H9 (cell line): ENCODE results near the gene PIK3C3. TPM values are rescaled to one million over a fixed set of nuclear protein-coding genes. Genes with fewer than 3 reads are reported as not detected.

ENCODE experiments used
- DNase-seq: peaks from one replicate; pipeline ENCODE4 v3.0.0-alpha.2; 2017
- H2AFZ ChIP-seq: one replicate; pipeline ENCODE4 v1.6.1; 2013; ENCODE audit warnings: mild to moderate bottlenecking, low read length, control low read depth, moderate library complexity
- H2AK5ac ChIP-seq: 2 replicates; pipeline ENCODE4 v1.6.1; 2013; ENCODE audit warnings: low read length, control low read depth, mixed read lengths; ENCODE audit not compliant: insufficient read length
- H2BK120ac ChIP-seq: one replicate; pipeline ENCODE4 v1.6.1; 2013; ENCODE audit warnings: low read depth, mild to moderate bottlenecking, low read length, control low read depth, inconsistent platforms; ENCODE audit not compliant: poor library complexity, severe bottlenecking
- H2BK12ac ChIP-seq: 2 replicates; pipeline ENCODE4 v1.6.1; 2013; ENCODE audit warnings: low read length, control low read depth, mixed read lengths, low read depth; ENCODE audit not compliant: insufficient read length
- H2BK15ac ChIP-seq: 2 replicates; pipeline ENCODE4 v1.6.1; 2013; ENCODE audit warnings: low read depth, low read length, control low read depth
- H2BK20ac ChIP-seq: one replicate; pipeline ENCODE4 v1.6.1; 2013; ENCODE audit warnings: low read depth, mild to moderate bottlenecking, low read length, control low read depth, inconsistent platforms; ENCODE audit not compliant: poor library complexity, severe bottlenecking
- H2BK5ac ChIP-seq: 2 replicates; pipeline ENCODE4 v1.6.1; 2013; ENCODE audit warnings: low read length, control low read depth, mixed read lengths; ENCODE audit not compliant: insufficient read length
- H3K14ac ChIP-seq: 2 replicates; pipeline ENCODE4 v1.6.1; 2013; ENCODE audit warnings: low read length, control low read depth; ENCODE audit not compliant: insufficient read depth
- H3K18ac ChIP-seq: 2 replicates; pipeline ENCODE4 v1.6.1; 2013; ENCODE audit warnings: low read depth, mild to moderate bottlenecking, mixed read lengths, low read length, control low read depth; ENCODE audit not compliant: insufficient read length
- H3K23ac ChIP-seq: 2 replicates; pipeline ENCODE4 v1.6.1; 2013; ENCODE audit warnings: low read length, control low read depth, mixed read lengths, low read depth; ENCODE audit not compliant: insufficient read length
- H3K23me2 ChIP-seq: 2 replicates; pipeline ENCODE4 v1.6.1; 2013; ENCODE audit warnings: low read depth, mild to moderate bottlenecking, mixed read lengths, low read length, control low read depth; ENCODE audit not compliant: insufficient read length, poor library complexity, severe bottlenecking
- H3K27ac ChIP-seq: 2 replicates; pipeline ENCODE4 v1.5.1; 2013; ENCODE audit warnings: low read length, control low read depth, mixed read lengths, low read depth; ENCODE audit not compliant: insufficient read length
- H3K27me3 ChIP-seq: 2 replicates; pipeline ENCODE4 v1.6.1; 2013; ENCODE audit warnings: low read length, control low read depth, inconsistent platforms; ENCODE audit not compliant: insufficient read depth
- H3K4ac ChIP-seq: 2 replicates; pipeline ENCODE4 v1.6.1; 2013; ENCODE audit warnings: low read depth, mild to moderate bottlenecking, control low read depth, inconsistent platforms, low read length, moderate library complexity
- H3K4me1 ChIP-seq: 2 replicates; pipeline ENCODE4 v1.6.1; 2013; ENCODE audit warnings: low read length, control low read depth, inconsistent platforms; ENCODE audit not compliant: insufficient read depth
- H3K4me2 ChIP-seq: 2 replicates; pipeline ENCODE4 v1.6.1; 2013; ENCODE audit warnings: low read length, control low read depth, mixed read lengths; ENCODE audit not compliant: insufficient read length, insufficient read depth
- H3K56ac ChIP-seq: 2 replicates; pipeline ENCODE4 v1.6.1; 2013; ENCODE audit warnings: low read depth, mild to moderate bottlenecking, mixed read lengths, low read length, control low read depth; ENCODE audit not compliant: insufficient read length
- H3K79me1 ChIP-seq: 2 replicates; pipeline ENCODE4 v1.6.1; 2013; ENCODE audit warnings: low read depth, mild to moderate bottlenecking, moderate library complexity, low read length, control low read depth, inconsistent platforms; ENCODE audit not compliant: insufficient read depth, poor library complexity, severe bottlenecking
- H3K79me2 ChIP-seq: 2 replicates; pipeline ENCODE4 v1.6.1; 2013; ENCODE audit warnings: low read length, control low read depth, inconsistent platforms; ENCODE audit not compliant: insufficient read depth
- H3K9ac ChIP-seq: 2 replicates; pipeline ENCODE4 v1.6.1; 2013; ENCODE audit warnings: low read length, control low read depth, mixed read lengths; ENCODE audit not compliant: insufficient read length; ENCODE audit errors: extremely low read depth
- H3K9me3 ChIP-seq: one replicate; pipeline ENCODE4 v1.6.1; 2013; ENCODE audit warnings: low read depth, low read length, inconsistent platforms; ENCODE audit not compliant: control insufficient read depth
- H3T11ph ChIP-seq: one replicate; pipeline ENCODE4 v1.6.1; 2013; ENCODE audit warnings: mild to moderate bottlenecking, low read length, control low read depth, inconsistent platforms
- H4K20me1 ChIP-seq: one replicate; pipeline ENCODE4 v1.6.1; 2013; ENCODE audit not compliant: control insufficient read depth, insufficient read length, insufficient read depth
- H4K5ac ChIP-seq: 2 replicates; pipeline ENCODE4 v1.6.1; 2013; ENCODE audit warnings: low read depth, mild to moderate bottlenecking, mixed read lengths, low read length, control low read depth; ENCODE audit not compliant: insufficient read length
- H4K8ac ChIP-seq: replicated peaks from 2 replicates; pipeline ENCODE4 v1.6.1; 2013; ENCODE audit warnings: low read length, control low read depth, mixed read lengths, low read depth; ENCODE audit not compliant: insufficient read length
- H4K91ac ChIP-seq: 2 replicates; pipeline ENCODE4 v1.6.1; 2013; ENCODE audit warnings: low read depth, mild to moderate bottlenecking, moderate library complexity, mixed read lengths, low read length, control low read depth; ENCODE audit not compliant: insufficient read length
- H3K27ac Mint-ChIP-seq, 3 experiments: 2 replicates in 2 of 3; 3 replicates in 1 of 3; pipeline ENCODE4 v1.8.0; 2020 to 2021; ENCODE audit warnings: mixed read lengths in 3 of 3, mild to moderate bottlenecking in 1 of 3, moderate library complexity in 1 of 3
- H3K27me3 Mint-ChIP-seq: 2 replicates; pipeline ENCODE4 v1.8.0; 2021; ENCODE audit warnings: low read depth, mild to moderate bottlenecking, moderate library complexity, mixed read lengths
- H3K36me3 Mint-ChIP-seq, 3 experiments: 2 replicates in 2 of 3; 3 replicates in 1 of 3; pipeline ENCODE4 v1.8.0; 2020 to 2021; ENCODE audit warnings: low read depth in 3 of 3, mixed read lengths in 3 of 3; ENCODE audit not compliant: insufficient read depth in 1 of 3
- H3K4me1 Mint-ChIP-seq, 2 experiments: 2 replicates each; pipeline ENCODE4 v1.8.0; 2020; ENCODE audit warnings: mixed read lengths in 2 of 2
- H3K4me3 Mint-ChIP-seq, 2 experiments: 2 replicates in 1 of 2; 3 replicates in 1 of 2; pipeline ENCODE4 v1.8.0; 2020 to 2021; ENCODE audit warnings: mild to moderate bottlenecking in 2 of 2, mixed read lengths in 2 of 2, moderate library complexity in 1 of 2
- H3K9me3 Mint-ChIP-seq, 2 experiments: 2 replicates in 1 of 2; 3 replicates in 1 of 2; pipeline ENCODE4 v1.8.0; 2020; ENCODE audit warnings: mild to moderate bottlenecking in 2 of 2, mixed read lengths in 2 of 2, moderate library complexity in 1 of 2
- CTCF ChIP-seq: fragments of 200-600 bp; sonication (generic); conservative IDR thresholded peaks from 3 replicates; pipeline ENCODE4 v1.8.0; 2021; ENCODE audit warnings: antibody characterized with exemption, mild to moderate bottlenecking
- WGBS: extraction: QIAGEN DNeasy Blood & Tissue Kit; methylation state at CpG from one replicate; pipeline ENCODE4 v1.1.7; 2013; ENCODE audit warnings: missing lambda C conversion rate, low lambda C conversion rate, mixed read lengths; ENCODE audit not compliant: insufficient read length; ENCODE audit errors: extremely low coverage; 5-methylcytosine and 5-hydroxymethylcytosine counted together
- total RNA-seq: library from RNA; stranded (reverse); gene quantifications from 2 replicates; pipeline ENCODE4 v1.2.1, GENCODE V29; 2021

The PIK3C3 gene
- total RNA-seq, 1 experiment from 2014 or later: 48.8 TPM

DNA sequence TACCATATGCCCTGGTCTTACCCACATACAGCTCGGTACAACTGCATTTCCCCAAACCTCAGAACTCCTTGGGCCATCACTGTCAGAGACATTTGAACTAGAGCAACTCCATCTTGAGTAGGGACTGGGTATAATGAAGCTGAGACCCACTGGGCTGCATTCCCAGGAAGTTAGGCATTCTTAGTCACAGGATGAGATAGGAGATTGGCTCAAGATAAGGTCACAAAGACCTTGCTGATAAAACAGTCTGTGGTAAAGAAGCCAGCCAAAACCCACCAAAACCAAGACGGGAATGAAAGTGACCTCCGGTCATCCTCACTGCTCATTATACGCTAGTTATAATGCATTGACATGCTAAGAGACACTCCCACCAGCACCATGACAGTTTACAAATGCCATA lies 131.3 kb downstream of the PIK3C3 start:
- Histone ChIP-seq H2BK120ac (no peak overlapping the region), H3T11ph (no peak overlapping the region), H3K9me3 (no peaks in the 10 kb centered on the region), H2BK5ac (no peak overlapping the region), H3K23me2 (no peaks in the 10 kb centered on the region), H3K4ac (no peak overlapping the region), H4K8ac (no peak overlapping the region), H3K18ac (no peak overlapping the region), H2AK5ac (no peak overlapping the region), H4K20me1 (no peaks in the 10 kb centered on the region), H4K91ac (no peak overlapping the region), H3K27ac (no peak overlapping the region), H3K79me2 (no peaks in the 10 kb centered on the region), H3K4me1 (no peaks in the 10 kb centered on the region), H3K23ac (no peak overlapping the region), H3K4me2 (no peak overlapping the region), H2BK15ac (no peak overlapping the region), H2AFZ (no peak overlapping the region), H3K14ac (no peak overlapping the region), H2BK12ac (no peak overlapping the region), H3K56ac (no peak overlapping the region), H3K9ac (no peak overlapping the region), H3K79me1 (no peaks in the 10 kb centered on the region), H2BK20ac (no peak overlapping the region), H4K5ac (no peak overlapping the region), H3K27me3 (no peaks in the 10 kb centered on the region)
- TF ChIP-seq CTCF: no peak
- WGBS: no CpG with 5 or more reads among the region's 4 CpGs
- Mint-ChIP-seq H3K27ac (peak overlapping the region in 2 of 3 experiments; percentile 11 to 49; a peak in 1 of 7 replicates), H3K36me3 (peaks cover 0 to 5% (median 0%) of the 10 kb centered on the region in 3 experiments; a peak in 3 of 7 replicates), H3K4me3 (no peak overlapping the region), H3K9me3 (peaks cover 0 to 3% of the 10 kb centered on the region in 2 experiments; a peak in 1 of 5 replicates), H3K27me3 (no peaks in the 10 kb centered on the region), H3K4me1 (no peaks in the 10 kb centered on the region; a peak in 1 of 4 replicates)
- DNase-seq: no peak
